ENCODE measurements around the gene SEC23B. TPM values are rescaled to one million over a fixed set of nuclear protein-coding genes. Genes with fewer than 3 reads are reported as not detected.
A peak's percentile ranks its signal among the peaks of the same experiment; 100 is the strongest.

SEC23B gene
- total and polyA plus RNA-seq, 2 of the 8 experiments (the other 6 are each of a cell fraction or from before 2014, with no cell fraction given) = 53.3 to 62.8 TPM

- TF ChIP-seq YY1 (IDR thresholded peaks at IDR 0.05; ENCODE audit: low read depth, low read length) = peak; percentile 64; the same call in 1 of the 2 replicates
- TF ChIP-seq KDM5A (IDR thresholded peaks at IDR 0.05; ENCODE audit: low read length) = peak; percentile 23; the same call in 1 of the 2 replicates
- TF ChIP-seq RBBP5 (IDR thresholded peaks at IDR 0.05; ENCODE audit: borderline replicate concordance, low read depth, low read length) = peak; percentile 92
- no peak for TF ChIP-seq MAFK (IDR thresholded peaks at IDR 0.05; ENCODE audit: low read depth, low read length)
- no peak for TF ChIP-seq JUN (IDR thresholded peaks at IDR 0.05; ENCODE audit: low read depth, low read length)
- peak; percentile 95 for TF ChIP-seq ASH2L (IDR thresholded peaks at IDR 0.05; ENCODE audit: low read length)
- TF ChIP-seq BACH1 (IDR thresholded peaks at IDR 0.05; ENCODE audit: low read length) = no peak
- TF ChIP-seq RFX5 (IDR thresholded peaks at IDR 0.05; ENCODE audit: borderline replicate concordance, low read depth, low read length) = no peak
- no peak for TF ChIP-seq NRF1 (IDR thresholded peaks at IDR 0.05; ENCODE audit: low read depth, low read length)
- no peak for TF ChIP-seq BCL11A (IDR thresholded peaks at IDR 0.05; ENCODE audit: low read depth in 2 of 2, low read length in 2 of 2)
Observed at GRCh38 chr20:18566892-18567738, 59.4 kb downstream of the SEC23B start, which contains the start of gene SMIM26 (continued).

All from H1 (cell line).